Common myeloid progenitor, CD34-positive (primary cell): Measurements from ENCODE around the gene RNF144B.
A peak's percentile ranks its signal among the peaks of the same experiment; 100 is the strongest.
"Not testable (repeated sequence)": the region's sequence is repeated elsewhere in the genome, so short reads cannot be mapped to it uniquely, and the experiment has no call there.

Experiments used
- CTCF ChIA-PET: fragments of 350-600 bp; sonication (Branson Sonifier 250); formaldehyde crosslinking; loops from one replicate; lab custom pipeline; 2021; ENCODE audit warnings: antibody characterized with exemption; lab: Charles Lee
- POLR2A ChIA-PET: fragments of 350-600 bp; sonication (Branson Sonifier 250); formaldehyde crosslinking; loops from one replicate; lab custom pipeline; 2021; ENCODE audit warnings: antibody characterized with exemption; lab: Charles Lee
- DNase-seq, 3 donors: peaks; one replicate each; pipeline versions ENCODE4 v3.0.0 to v3.0.0-alpha.2; 2013
- H3K27ac ChIP-seq, 2 experiments: 1 replicate in 1 of 2; 2 replicates in 1 of 2; pipeline ENCODE4 v1.7.0; 2013; ENCODE audit warnings: inconsistent platforms in 2 of 2, low read length in 2 of 2, mild to moderate bottlenecking in 2 of 2, low read depth in 1 of 2, moderate library complexity in 1 of 2; ENCODE audit not compliant: severe bottlenecking in 2 of 2, insufficient read depth in 1 of 2, poor library complexity in 1 of 2
- H3K27me3 ChIP-seq, 5 experiments: replicated peaks in 2 of 5; 1 replicate in 3 of 5; 2 replicates in 2 of 5; pipeline versions ENCODE4 v1.6.1 to v1.7.0; 2013; ENCODE audit warnings: low read length in 4 of 5, mild to moderate bottlenecking in 2 of 5, moderate library complexity in 2 of 5, inconsistent platforms in 1 of 5; ENCODE audit not compliant: insufficient read depth in 5 of 5, control insufficient read depth in 4 of 5
- H3K36me3 ChIP-seq, 4 experiments: 1 replicate in 2 of 4; 2 replicates in 2 of 4; pipeline versions ENCODE4 v1.6.1 to v1.7.0; 2013; ENCODE audit warnings: low read length in 3 of 4, control low read depth in 1 of 4, mild to moderate bottlenecking in 1 of 4; ENCODE audit not compliant: control insufficient read depth in 4 of 4, insufficient read depth in 4 of 4
- H3K4me1 ChIP-seq, 4 experiments: 1 replicate in 3 of 4; 2 replicates in 1 of 4; pipeline versions ENCODE4 v1.6.1 to v1.7.1; 2013; ENCODE audit warnings: low read length in 3 of 4, mild to moderate bottlenecking in 3 of 4, control low read depth in 1 of 4, inconsistent platforms in 1 of 4, moderate library complexity in 1 of 4; ENCODE audit not compliant: control insufficient read depth in 4 of 4, insufficient read depth in 4 of 4; ENCODE audit errors: control extremely low read depth in 1 of 4
- H3K4me3 ChIP-seq, 7 experiments: 1 replicate in 4 of 7; 2 replicates in 3 of 7; pipeline versions ENCODE4 v1.5.1 to v1.7.0; 2013; ENCODE audit warnings: mild to moderate bottlenecking in 7 of 7, low read length in 6 of 7, moderate library complexity in 6 of 7, inconsistent platforms in 2 of 7, low read depth in 2 of 7, control low read depth in 1 of 7; ENCODE audit not compliant: insufficient read depth in 4 of 7, control insufficient read depth in 1 of 7; ENCODE audit errors: extremely low read depth in 1 of 7
- H3K9me3 ChIP-seq, 5 experiments: 1 replicate in 4 of 5; 2 replicates in 1 of 5; pipeline versions ENCODE4 v1.6.1 to v1.7.1; 2013; ENCODE audit warnings: low read length in 4 of 5, mild to moderate bottlenecking in 2 of 5, inconsistent platforms in 1 of 5, low read depth in 1 of 5, moderate library complexity in 1 of 5; ENCODE audit not compliant: control insufficient read depth in 4 of 5, insufficient read depth in 2 of 5; ENCODE audit errors: control extremely low read depth in 1 of 5
- WGBS: methylation state at CpG from one replicate; pipeline ENCODE4 v1.1.5; 2013; ENCODE audit not compliant: insufficient coverage; 5-methylcytosine and 5-hydroxymethylcytosine counted together

The RNF144B gene

GRCh38 chr6:18400831-18401446 is 13.8 kb downstream of the RNF144B start:
- no peaks in the 10 kb centered on the region for H3K9me3 ChIP-seq
- H3K27ac ChIP-seq: peak overlapping the region; percentile 6 to 58
- 25% methylated on average over 2 of the region's 2 CpGs for WGBS
- ChIA-PET POLR2A (no interaction called here), CTCF (no interaction called here)
- no peaks in the 10 kb centered on the region for H3K27me3 ChIP-seq
- peaks cover 6 to 58% (median 13%) of the 10 kb centered on the region in 4 experiments for H3K36me3 ChIP-seq
- peak overlapping the region in 2 of 7 experiments; percentile 38 to 43 for H3K4me3 ChIP-seq
- H3K4me1 ChIP-seq: peaks cover 10 to 14% (median 12%) of the 10 kb centered on the region in 4 experiments
- peak in 2 of 3 donors; percentile 54 to 68 for DNase-seq

- H3K27me3 ChIP-seq, H3K27ac ChIP-seq, H3K9me3 ChIP-seq, H3K4me3 ChIP-seq, DNase-seq, CTCF ChIA-PET, POLR2A ChIA-PET: not testable (repeated sequence)
- Histone ChIP-seq H3K4me1 (peaks cover 10 to 14% (median 12%) of the 10 kb centered on the region in 4 experiments), H3K36me3 (peaks cover 9 to 62% (median 14%) of the 10 kb centered on the region in 4 experiments)
- 93% methylated on average over 3 of the region's 6 CpGs for WGBS
Measured at GRCh38 chr6:18404965-18405364, 17.8 kb downstream of the RNF144B start.

- WGBS: 87% methylated on average over 3 of the region's 4 CpGs
- H3K36me3 ChIP-seq: peaks cover 7 to 57% (median 13%) of the 10 kb centered on the region in 4 experiments
- no peaks in the 10 kb centered on the region for H3K9me3 ChIP-seq
- H3K27ac ChIP-seq: no peak overlapping the region
- no peak for DNase-seq
- H3K27me3 ChIP-seq: no peaks in the 10 kb centered on the region
- H3K4me3 ChIP-seq: no peak overlapping the region
- ChIA-PET CTCF (no interaction called here), POLR2A (no interaction called here)
- peaks cover 5 to 9% (median 7%) of the 10 kb centered on the region in 4 experiments for H3K4me1 ChIP-seq
Measured at GRCh38 chr6:18405477-18406293, 18.5 kb downstream of the RNF144B start.

GRCh38 chr6:18406955-18407749 is 20.0 kb downstream of the RNF144B start:
- WGBS: no CpG with 5 or more reads among the region's 4 CpGs
- CTCF ChIA-PET: interaction anchor here (0.5 kb wide), 1 partner anchor 84 kb away, joined by 3 read pairs; no protein-coding TSS in a partner anchor
- Histone ChIP-seq H3K4me3 (no peak overlapping the region), H3K27ac (no peak overlapping the region), H3K4me1 (peaks cover 0 to 6% (median 2%) of the 10 kb centered on the region in 4 experiments), H3K36me3 (peaks cover 5 to 48% (median 12%) of the 10 kb centered on the region in 4 experiments), H3K9me3 (no peaks in the 10 kb centered on the region), H3K27me3 (no peaks in the 10 kb centered on the region)
- DNase-seq: no peak
- POLR2A ChIA-PET: no interaction called here

- H3K9me3 ChIP-seq, DNase-seq, H3K27me3 ChIP-seq, H3K27ac ChIP-seq, H3K4me3 ChIP-seq, CTCF ChIA-PET, POLR2A ChIA-PET: not testable (repeated sequence)
- Histone ChIP-seq H3K36me3 (peaks cover 0 to 27% (median 13%) of the 10 kb centered on the region in 4 experiments), H3K4me1 (peaks cover 0 to 12% (median 10%) of the 10 kb centered on the region in 4 experiments)
- 88% methylated on average over 9 of the region's 11 CpGs for WGBS
Measured at GRCh38 chr6:18409602-18410001, 22.5 kb downstream of the RNF144B start.

DNA sequence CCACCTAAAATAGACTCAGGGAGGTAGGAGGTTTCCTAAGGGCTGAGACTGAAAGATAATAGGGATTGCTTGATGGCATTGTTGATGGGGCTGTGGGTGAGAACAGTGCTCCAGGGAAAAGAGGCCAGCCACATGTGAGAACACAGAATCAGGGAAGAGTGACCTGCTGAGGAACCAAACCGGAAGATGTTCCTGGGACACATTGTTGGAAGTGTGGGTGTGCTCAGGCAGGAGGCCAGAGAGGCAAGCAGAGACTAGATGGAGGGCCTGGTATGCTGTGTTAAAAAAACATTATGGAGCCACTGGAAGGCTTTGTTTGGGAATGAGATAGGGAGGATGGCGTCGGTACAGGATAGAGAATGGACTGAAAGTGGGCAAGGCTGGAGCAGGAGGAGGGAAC is 23.3 kb downstream of the RNF144B start:
- Histone ChIP-seq H3K4me3 (no peak overlapping the region), H3K9me3 (peaks cover 0 to 3% (median 0%) of the 10 kb centered on the region in 5 experiments), H3K4me1 (peaks cover 0 to 12% (median 10%) of the 10 kb centered on the region in 4 experiments), H3K27ac (no peak overlapping the region), H3K27me3 (no peaks in the 10 kb centered on the region), H3K36me3 (peaks cover 0 to 27% (median 14%) of the 10 kb centered on the region in 4 experiments)
- POLR2A ChIA-PET: no interaction called here
- no peak for DNase-seq
- CTCF ChIA-PET: interaction anchor here (2.2 kb wide), 1 partner anchor 17 kb away, joined by 4 read pairs; no protein-coding TSS in a partner anchor
- 100% methylated on average over 3 of the region's 3 CpGs for WGBS
